Transverse colon (tissue), 3 donors: ENCODE results near the gene SLFN5.

ENCODE experiments used
- POLR2A ChIP-seq: fragments of 450-650 bp; IDR thresholded peaks from one replicate; pipeline ENCODE4 v1.6.1; 2016; ENCODE audit warnings: antibody characterized with exemption, mild to moderate bottlenecking, moderate library complexity
- TF ChIP-seq, protein P1 (sequence below), 5 experiments: fragments of 200-600 bp in 3 of 5; fragments of 450-650 bp in 2 of 5; sonication (generic) in 3 of 5; IDR thresholded peaks; 1 replicate in 2 of 5; 2 replicates in 3 of 5; pipeline ENCODE4 v1.5.1; 2016 to 2017; ENCODE audit warnings: antibody characterized with exemption in 5 of 5, inconsistent platforms in 3 of 5, mild to moderate bottlenecking in 2 of 5, moderate library complexity in 1 of 5

- peak; percentile 90 for TF ChIP-seq POLR2A
- TF ChIP-seq, protein P1, sequence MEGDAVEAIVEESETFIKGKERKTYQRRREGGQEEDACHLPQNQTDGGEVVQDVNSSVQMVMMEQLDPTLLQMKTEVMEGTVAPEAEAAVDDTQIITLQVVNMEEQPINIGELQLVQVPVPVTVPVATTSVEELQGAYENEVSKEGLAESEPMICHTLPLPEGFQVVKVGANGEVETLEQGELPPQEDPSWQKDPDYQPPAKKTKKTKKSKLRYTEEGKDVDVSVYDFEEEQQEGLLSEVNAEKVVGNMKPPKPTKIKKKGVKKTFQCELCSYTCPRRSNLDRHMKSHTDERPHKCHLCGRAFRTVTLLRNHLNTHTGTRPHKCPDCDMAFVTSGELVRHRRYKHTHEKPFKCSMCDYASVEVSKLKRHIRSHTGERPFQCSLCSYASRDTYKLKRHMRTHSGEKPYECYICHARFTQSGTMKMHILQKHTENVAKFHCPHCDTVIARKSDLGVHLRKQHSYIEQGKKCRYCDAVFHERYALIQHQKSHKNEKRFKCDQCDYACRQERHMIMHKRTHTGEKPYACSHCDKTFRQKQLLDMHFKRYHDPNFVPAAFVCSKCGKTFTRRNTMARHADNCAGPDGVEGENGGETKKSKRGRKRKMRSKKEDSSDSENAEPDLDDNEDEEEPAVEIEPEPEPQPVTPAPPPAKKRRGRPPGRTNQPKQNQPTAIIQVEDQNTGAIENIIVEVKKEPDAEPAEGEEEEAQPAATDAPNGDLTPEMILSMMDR (IDR thresholded peaks at IDR 0.05) = no peak
Observed at GRCh38 chr17:35242805-35243560, at the start of gene SLFN5.
